Measurements from ENCODE around the gene MRPL32. TPM values are rescaled to one million over a fixed set of nuclear protein-coding genes. Genes with fewer than 3 reads are reported as not detected.

MRPL32 gene
- total RNA-seq, 1 experiment from 2014 or later = 101 TPM

GRCh38 chr7:42902331-42902730 lies 29.8 kb upstream of the MRPL32 start:
- Histone ChIP-seq H4K91ac (ENCODE audit: insufficient read length, low read depth, low read length) (no peak overlapping the region), H3K27ac (ENCODE audit: insufficient read length, low read depth, low read length) (no peak overlapping the region), H3K4me2 (ENCODE audit: insufficient read depth, insufficient read length, low read length) (no peak overlapping the region), H3K27me3 (ENCODE audit: insufficient read depth, low read length) (no peaks in the 10 kb centered on the region), H2BK20ac (ENCODE audit: low read depth, low read length, poor library complexity, severe bottlenecking) (no peak overlapping the region), H3K18ac (ENCODE audit: insufficient read length, low read depth, low read length) (no peak overlapping the region), H3K23me2 (ENCODE audit: insufficient read length, low read depth, low read length, poor library complexity, severe bottlenecking) (no peaks in the 10 kb centered on the region), H3K4me1 (ENCODE audit: insufficient read depth, low read length) (no peaks in the 10 kb centered on the region), H3K9ac (ENCODE audit: extremely low read depth, insufficient read length, low read length) (no peak overlapping the region), H3K56ac (ENCODE audit: insufficient read length, low read depth, low read length) (no peak overlapping the region), H3K14ac (ENCODE audit: insufficient read depth, low read length) (no peak overlapping the region), H2BK120ac (ENCODE audit: low read depth, low read length, poor library complexity, severe bottlenecking) (no peak overlapping the region), H3K23ac (ENCODE audit: insufficient read length, low read depth, low read length) (no peak overlapping the region), H4K8ac (replicated peaks; ENCODE audit: insufficient read length, low read depth, low read length) (no peak overlapping the region), H2BK5ac (ENCODE audit: insufficient read length, low read length) (no peak overlapping the region), H3T11ph (ENCODE audit: low read length) (no peak overlapping the region), H2AK5ac (ENCODE audit: insufficient read length, low read length) (no peak overlapping the region), H2AFZ (ENCODE audit: low read length) (no peak overlapping the region), H3K9me3 (ENCODE audit: control insufficient read depth, low read depth, low read length) (no peaks in the 10 kb centered on the region), H2BK15ac (ENCODE audit: low read depth, low read length) (no peak overlapping the region), H2BK12ac (ENCODE audit: insufficient read length, low read depth, low read length) (no peak overlapping the region), H3K79me1 (ENCODE audit: insufficient read depth, low read depth, low read length, poor library complexity, severe bottlenecking) (no peaks in the 10 kb centered on the region), H3K79me2 (ENCODE audit: insufficient read depth, low read length) (no peaks in the 10 kb centered on the region), H4K5ac (ENCODE audit: insufficient read length, low read depth, low read length) (no peak overlapping the region), H4K20me1 (ENCODE audit: control insufficient read depth, insufficient read depth, insufficient read length) (no peaks in the 10 kb centered on the region), H3K4ac (ENCODE audit: low read depth, low read length) (no peak overlapping the region)
- H3K27me3 Mint-ChIP-seq (ENCODE audit: low read depth) = no peaks in the 10 kb centered on the region
- H3K36me3 Mint-ChIP-seq (ENCODE audit: insufficient read depth in 1 of 3, low read depth in 3 of 3) = peaks cover 0 to 4% (median under 1%) of the 10 kb centered on the region in 3 experiments; a peak in 3 of 7 replicates
- H3K4me3 Mint-ChIP-seq = no peak overlapping the region
- no peak for DNase-seq
- peaks cover 3% of the 10 kb centered on the region in 2 experiments; a peak in 2 of 5 replicates for H3K9me3 Mint-ChIP-seq
- H3K27ac Mint-ChIP-seq = no peak overlapping the region
- no CpG with 5 or more reads among the region's 3 CpGs for WGBS (ENCODE audit: extremely low coverage, insufficient read length, low lambda C conversion rate)
- TF ChIP-seq CTCF (conservative IDR thresholded peaks at IDR 0.05) = no peak
- H3K4me1 Mint-ChIP-seq = peaks cover 0 to 4% of the 10 kb centered on the region in 2 experiments; a peak in 2 of 4 replicates

All from H9 (cell line).